PC-9 (cell line): ENCODE measurements around the gene CBFA2T3. TPM values are rescaled to one million over a fixed set of nuclear protein-coding genes. Genes with fewer than 3 reads are reported as not detected.

ENCODE experiments used
- BruUV-seq: library from RNA; stranded (reverse); fragments of 400-500 nt; replicated peaks from 2 replicates; lab custom pipeline; 2021; lab: Mats Ljungman, UMichigan
- CTCF ChIA-PET: fragments of 300-600 bp; sonication (Branson Sonifier 250); formaldehyde crosslinking; loops from one replicate; lab custom pipeline; 2022; ENCODE audit warnings: antibody characterized with exemption; lab: Charles Lee
- POLR2A ChIA-PET: fragments of 300-600 bp; sonication (Branson Sonifier 250); formaldehyde crosslinking; loops from one replicate; lab custom pipeline; 2022; ENCODE audit warnings: antibody characterized with exemption; ENCODE audit not compliant: unreplicated experiment; lab: Charles Lee
- DNase-seq, 2 experiments: peaks; one replicate each; pipeline versions ENCODE4 v3.0.0 to v3.0.0-alpha.2; 2015 to 2022; ENCODE audit warnings: mixed read lengths in 1 of 2
- H2AFZ ChIP-seq: fragments of 200-600 bp; sonication (generic); 2 replicates; pipeline ENCODE4 v1.8.1; 2017; ENCODE audit warnings: antibody characterized with exemption
- H3F3A ChIP-seq: fragments of 200-600 bp; sonication (generic); 2 replicates; pipeline ENCODE4 v1.8.1; 2017; ENCODE audit warnings: antibody characterized with exemption, mild to moderate bottlenecking, low read depth; ENCODE audit not compliant: insufficient read depth
- H3K27ac ChIP-seq: fragments of 200-600 bp; sonication (generic); 2 replicates; pipeline ENCODE4 v1.6.1; 2016; ENCODE audit warnings: mixed run types
- H3K27me3 ChIP-seq: fragments of 200-600 bp; sonication (generic); 2 replicates; pipeline ENCODE4 v1.6.1; 2016; ENCODE audit warnings: low read depth, mixed run types; ENCODE audit not compliant: insufficient read depth
- H3K36me3 ChIP-seq: fragments of 200-600 bp; sonication (generic); 2 replicates; pipeline ENCODE4 v1.6.1; 2016; ENCODE audit warnings: low read depth, mixed run types
- H3K4me1 ChIP-seq: fragments of 200-600 bp; sonication (generic); replicated peaks from 2 replicates; pipeline ENCODE4 v1.6.1; 2016; ENCODE audit warnings: mixed run types; ENCODE audit not compliant: insufficient read depth
- H3K4me2 ChIP-seq: fragments of 200-600 bp; sonication (generic); 2 replicates; pipeline ENCODE4 v1.6.1; 2017; ENCODE audit warnings: mixed run types
- H3K4me3 ChIP-seq: fragments of 200-600 bp; sonication (generic); 2 replicates; pipeline ENCODE4 v1.6.1; 2016; ENCODE audit warnings: mixed run types
- H3K79me2 ChIP-seq: fragments of 200-600 bp; sonication (generic); 2 replicates; pipeline ENCODE4 v1.6.1; 2017; ENCODE audit warnings: low read depth, mixed run types
- H3K9me2 ChIP-seq: fragments of 200-600 bp; sonication (generic); 2 replicates; pipeline ENCODE4 v1.8.1; 2017; ENCODE audit warnings: mild to moderate bottlenecking; ENCODE audit not compliant: insufficient read depth
- H3K9me3 ChIP-seq: fragments of 200-600 bp; sonication (generic); 2 replicates; pipeline ENCODE4 v1.8.1; 2016; ENCODE audit warnings: low read depth; ENCODE audit not compliant: insufficient read depth
- H4K20me1 ChIP-seq: fragments of 200-600 bp; sonication (generic); 2 replicates; pipeline ENCODE4 v1.8.1; 2017; ENCODE audit not compliant: insufficient read depth
- EZH2 ChIP-seq: fragments of 200-600 bp; sonication (generic); IDR thresholded peaks from 2 replicates; pipeline ENCODE4 v1.8.0; 2017; ENCODE audit warnings: antibody characterized with exemption, low read depth
- intact Hi-C: fragments of 100-400 bp; cut with micrococcal nuclease; formaldehyde crosslinking; loops from one replicate; pipeline ENCODE4 v1.10.0; 2022; ENCODE audit not compliant: unreplicated experiment
- total RNA-seq: library from RNA; stranded (reverse); gene quantifications from 2 replicates; pipeline ENCODE4 v1.2.3, GENCODE V29; 2021
- TF ChIP-seq, protein P1 (sequence below): fragments of 200-600 bp; sonication (generic); conservative IDR thresholded peaks from 2 replicates; pipeline ENCODE4 v1.6.1; 2017; ENCODE audit warnings: mixed run types, antibody characterized with exemption, mild to moderate bottlenecking, moderate library complexity

The CBFA2T3 gene
- total RNA-seq, 1 experiment from 2014 or later, result 1.0 TPM

DNA sequence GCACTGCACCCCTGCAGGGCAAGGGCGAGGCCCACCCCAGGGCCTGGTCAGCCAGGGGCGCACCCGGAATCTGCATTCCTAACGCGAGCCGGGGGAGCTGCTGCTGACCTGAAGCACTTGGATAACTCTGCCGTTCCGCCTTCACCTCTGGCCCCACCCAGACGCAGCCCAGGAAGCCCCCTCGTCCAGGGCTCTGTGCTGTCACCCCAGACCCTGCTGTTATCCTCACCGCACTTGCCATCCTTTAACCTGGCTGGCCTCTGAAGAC, 97.3 kb downstream of the CBFA2T3 start:
- Histone ChIP-seq H3K9me3 (no peaks in the 10 kb centered on the region), H4K20me1 (no peaks in the 10 kb centered on the region; the same call in 1 of the 2 replicates), H3K9me2 (no peaks in the 10 kb centered on the region), H3F3A (peaks cover 5% of the 10 kb centered on the region; the same call in 1 of the 2 replicates), H2AFZ (no peak overlapping the region), H3K4me1 (no peaks in the 10 kb centered on the region), H3K4me3 (no peak overlapping the region), H3K4me2 (no peak overlapping the region), H3K36me3 (no peaks in the 10 kb centered on the region), H3K27me3 (peaks cover 59% of the 10 kb centered on the region), H3K27ac (no peak overlapping the region), H3K79me2 (no peaks in the 10 kb centered on the region)
- no peak for TF ChIP-seq EZH2
- TF ChIP-seq, protein P1, sequence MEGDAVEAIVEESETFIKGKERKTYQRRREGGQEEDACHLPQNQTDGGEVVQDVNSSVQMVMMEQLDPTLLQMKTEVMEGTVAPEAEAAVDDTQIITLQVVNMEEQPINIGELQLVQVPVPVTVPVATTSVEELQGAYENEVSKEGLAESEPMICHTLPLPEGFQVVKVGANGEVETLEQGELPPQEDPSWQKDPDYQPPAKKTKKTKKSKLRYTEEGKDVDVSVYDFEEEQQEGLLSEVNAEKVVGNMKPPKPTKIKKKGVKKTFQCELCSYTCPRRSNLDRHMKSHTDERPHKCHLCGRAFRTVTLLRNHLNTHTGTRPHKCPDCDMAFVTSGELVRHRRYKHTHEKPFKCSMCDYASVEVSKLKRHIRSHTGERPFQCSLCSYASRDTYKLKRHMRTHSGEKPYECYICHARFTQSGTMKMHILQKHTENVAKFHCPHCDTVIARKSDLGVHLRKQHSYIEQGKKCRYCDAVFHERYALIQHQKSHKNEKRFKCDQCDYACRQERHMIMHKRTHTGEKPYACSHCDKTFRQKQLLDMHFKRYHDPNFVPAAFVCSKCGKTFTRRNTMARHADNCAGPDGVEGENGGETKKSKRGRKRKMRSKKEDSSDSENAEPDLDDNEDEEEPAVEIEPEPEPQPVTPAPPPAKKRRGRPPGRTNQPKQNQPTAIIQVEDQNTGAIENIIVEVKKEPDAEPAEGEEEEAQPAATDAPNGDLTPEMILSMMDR, result no peak
- ChIA-PET POLR2A (no interaction called here), CTCF (no interaction called here)
- no peak for DNase-seq
- intact Hi-C loops, result no loop called here
- no TSS peak for BruUV-seq

DNA sequence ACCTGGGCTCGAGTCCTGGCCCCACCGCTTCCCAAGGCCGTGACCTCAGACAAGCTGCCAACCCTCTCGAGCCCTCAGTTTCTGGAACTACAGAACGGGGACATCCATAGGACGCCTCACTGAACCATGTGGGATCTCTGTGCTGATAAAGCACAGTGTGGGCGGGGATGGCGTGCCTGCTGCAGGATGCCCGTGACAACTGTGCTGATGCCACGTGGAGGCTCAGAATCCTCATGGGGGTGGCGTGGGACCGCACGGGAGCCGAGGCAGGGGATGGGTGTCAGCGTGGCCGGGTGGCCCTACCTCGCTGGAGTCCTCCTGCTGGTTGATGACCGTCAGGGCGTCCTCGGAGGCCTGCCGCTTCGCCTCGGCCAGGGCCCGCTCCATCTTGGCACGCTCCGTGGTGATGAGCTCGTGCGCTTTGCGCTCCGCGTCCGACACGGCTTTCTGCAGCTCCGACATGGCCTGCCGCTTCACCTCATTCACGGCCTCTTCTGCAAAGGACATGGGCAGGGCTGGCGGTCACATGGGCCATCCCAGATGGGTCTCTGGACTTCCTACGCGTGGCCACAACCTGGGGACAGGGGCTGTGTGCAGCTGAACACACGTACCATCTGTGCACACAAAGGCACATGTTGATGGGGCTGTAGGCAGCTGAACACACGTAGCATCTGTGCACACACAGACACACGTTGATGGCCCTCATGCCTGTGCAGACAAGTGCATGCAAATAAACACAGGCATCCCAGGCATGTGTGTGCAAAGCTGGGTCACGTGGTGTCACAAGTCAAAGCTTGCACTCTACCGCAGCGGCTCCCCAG, 97.8 kb downstream of the CBFA2T3 start:
- no peak for DNase-seq
- Histone ChIP-seq H3K36me3 (no peaks in the 10 kb centered on the region), H3K9me2 (no peaks in the 10 kb centered on the region), H3K4me2 (no peak overlapping the region), H3K4me1 (no peaks in the 10 kb centered on the region), H3K27ac (no peak overlapping the region), H3K4me3 (no peak overlapping the region), H3K27me3 (peaks cover 65% of the 10 kb centered on the region), H2AFZ (no peak overlapping the region), H3K79me2 (no peaks in the 10 kb centered on the region), H3F3A (peaks cover 5% of the 10 kb centered on the region; the same call in 1 of the 2 replicates), H3K9me3 (no peaks in the 10 kb centered on the region), H4K20me1 (no peaks in the 10 kb centered on the region; the same call in 1 of the 2 replicates)
- POLR2A ChIA-PET, result no interaction called here
- CTCF ChIA-PET, result no interaction called here
- intact Hi-C loops, result no loop called here
- TF ChIP-seq EZH2, result no peak
- TF ChIP-seq, protein P1, result no peak
- no TSS peak for BruUV-seq

DNA sequence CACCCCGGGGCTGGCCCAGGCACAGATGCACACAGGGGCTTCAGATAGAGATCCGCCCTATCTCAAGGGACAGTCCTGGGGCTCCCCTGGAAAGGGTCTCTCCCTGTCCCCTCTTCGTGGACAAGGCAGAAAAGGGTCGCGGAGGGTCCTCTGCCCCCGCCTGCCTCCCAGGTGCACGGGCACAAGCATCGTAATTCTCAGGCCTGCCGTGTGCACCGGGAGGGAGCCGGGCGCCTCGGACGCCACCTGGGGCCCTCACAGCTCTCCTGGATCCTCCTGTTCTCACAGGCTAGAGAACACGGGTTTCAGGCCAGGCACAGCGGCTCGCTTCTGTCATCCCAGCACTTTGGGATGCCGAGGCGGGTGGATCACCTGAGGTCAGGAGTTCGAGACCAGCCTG, 98.7 kb downstream of the CBFA2T3 start:
- H3K79me2 ChIP-seq, result no peaks in the 10 kb centered on the region
- H3K4me2 ChIP-seq, result no peak overlapping the region
- intact Hi-C loops, result no loop called here
- TF ChIP-seq EZH2, result no peak
- TF ChIP-seq, protein P1, result no peak
- H3F3A ChIP-seq, result peaks cover 5% of the 10 kb centered on the region; the same call in 1 of the 2 replicates
- H3K36me3 ChIP-seq, result no peaks in the 10 kb centered on the region
- no TSS peak for BruUV-seq
- H3K9me2 ChIP-seq, result no peaks in the 10 kb centered on the region
- H3K4me1 ChIP-seq, result no peaks in the 10 kb centered on the region
- H4K20me1 ChIP-seq, result no peaks in the 10 kb centered on the region; the same call in 1 of the 2 replicates
- no peak overlapping the region for H3K4me3 ChIP-seq
- no peak overlapping the region for H3K27ac ChIP-seq
- ChIA-PET POLR2A (no interaction called here), CTCF (no interaction called here)
- H2AFZ ChIP-seq, result no peak overlapping the region
- H3K9me3 ChIP-seq, result no peaks in the 10 kb centered on the region
- DNase-seq, result no peak
- peaks cover 73% of the 10 kb centered on the region for H3K27me3 ChIP-seq
